ENCODE data around the gene ZEB1.

GRCh38 chr10:31384589-31384949, 65.6 kb downstream of the ZEB1 start:
- TF ChIP-seq YY1 (tag by site-specific recombination; IDR thresholded peaks at IDR 0.05) (no peak), ZNF596 (tag by site-specific recombination; IDR thresholded peaks at IDR 0.05) (no peak), ZNF629 (tag by site-specific recombination; IDR thresholded peaks at IDR 0.05) (no peak), ZBTB26 (tag by site-specific recombination; optimal IDR thresholded peaks at IDR 0.05) (no peak), CTCF (tag by site-specific recombination; IDR thresholded peaks at IDR 0.05) (no peak), ZNF514 (tag by site-specific recombination; IDR thresholded peaks at IDR 0.05) (no peak), ZNF366 (tag by site-specific recombination; conservative IDR thresholded peaks at IDR 0.05) (no peak), ZSCAN30 (tag by site-specific recombination; IDR thresholded peaks at IDR 0.05) (no peak), ZNF394 (tag by site-specific recombination; IDR thresholded peaks at IDR 0.05; ENCODE audit: borderline replicate concordance) (no peak), ZBTB7A (tag by site-specific recombination; IDR thresholded peaks at IDR 0.05; ENCODE audit: low read depth) (no peak), MEIS1 (CRISPR knock-in tag; IDR thresholded peaks at IDR 0.05; ENCODE audit: borderline replicate concordance) (no peak)

Measured in HEK293 (cell line).